GM23248 (cell line): ENCODE results near the gene PDZD7. TPM values are rescaled to one million over a fixed set of nuclear protein-coding genes. Genes with fewer than 3 reads are reported as not detected.
A peak's percentile ranks its signal among the peaks of the same experiment; 100 is the strongest.

ENCODE experiments used
- DNase-seq: peaks from one replicate; pipeline ENCODE4 v3.0.0-alpha.2; 2015
- H2AFZ ChIP-seq: fragments of 200-600 bp; sonication (generic); 2 replicates; pipeline ENCODE4 v1.6.1; 2016; ENCODE audit warnings: antibody characterized with exemption
- H3F3A ChIP-seq: fragments of 200-600 bp; sonication (generic); 2 replicates; pipeline ENCODE4 v1.6.1; 2016; ENCODE audit warnings: mild to moderate bottlenecking, antibody characterized with exemption, mixed run types; ENCODE audit not compliant: insufficient read depth
- H3K27ac ChIP-seq: fragments of 200-600 bp; sonication (generic); 2 replicates; pipeline ENCODE4 v1.5.1; 2016; ENCODE audit warnings: mild to moderate bottlenecking
- H3K27me3 ChIP-seq: fragments of 200-600 bp; sonication (generic); replicated peaks from 2 replicates; pipeline ENCODE4 v1.6.1; 2016; ENCODE audit warnings: mild to moderate bottlenecking; ENCODE audit not compliant: insufficient read depth
- H3K36me3 ChIP-seq: fragments of 200-600 bp; sonication (generic); 2 replicates; pipeline ENCODE4 v1.6.1; 2016; ENCODE audit warnings: low read depth, mild to moderate bottlenecking
- H3K4me1 ChIP-seq: fragments of 200-600 bp; sonication (generic); 2 replicates; pipeline ENCODE4 v1.6.1; 2016; ENCODE audit warnings: mild to moderate bottlenecking; ENCODE audit not compliant: insufficient read depth
- H3K4me2 ChIP-seq: fragments of 200-600 bp; sonication (generic); one replicate; pipeline ENCODE4 v1.6.1; 2016; ENCODE audit warnings: mild to moderate bottlenecking; ENCODE audit not compliant: unreplicated experiment
- H3K4me3 ChIP-seq: fragments of 200-600 bp; sonication (generic); 2 replicates; pipeline ENCODE4 v1.5.1; 2016; ENCODE audit warnings: mild to moderate bottlenecking
- H3K79me2 ChIP-seq: fragments of 200-600 bp; sonication (generic); 2 replicates; pipeline ENCODE4 v1.6.1; 2016; ENCODE audit warnings: mild to moderate bottlenecking; ENCODE audit not compliant: insufficient read depth
- H3K9ac ChIP-seq: fragments of 200-600 bp; sonication (generic); 2 replicates; pipeline ENCODE4 v1.6.1; 2016; ENCODE audit warnings: mild to moderate bottlenecking
- H3K9me2 ChIP-seq: fragments of 200-600 bp; sonication (generic); 2 replicates; pipeline ENCODE4 v1.6.1; 2016; ENCODE audit warnings: mixed run types, mild to moderate bottlenecking, moderate library complexity; ENCODE audit not compliant: insufficient read depth
- H3K9me3 ChIP-seq: fragments of 200-600 bp; sonication (generic); one replicate; pipeline ENCODE4 v1.6.1; 2017; ENCODE audit warnings: low read depth
- H4K20me1 ChIP-seq: fragments of 200-600 bp; sonication (generic); 2 replicates; pipeline ENCODE4 v1.6.0; 2016; ENCODE audit not compliant: insufficient read depth
- EZH2 ChIP-seq: fragments of 200-600 bp; sonication (generic); IDR thresholded peaks from 2 replicates; pipeline ENCODE4 v1.6.1; 2018; ENCODE audit warnings: antibody characterized with exemption, mild to moderate bottlenecking; ENCODE audit not compliant: insufficient read depth, poor library complexity, severe bottlenecking
- EZH2phosphoT487 ChIP-seq: fragments of 200-600 bp; sonication (generic); IDR thresholded peaks from 2 replicates; pipeline ENCODE4 v1.6.1; 2018; ENCODE audit warnings: antibody characterized with exemption, moderate library complexity, mild to moderate bottlenecking, low read depth; ENCODE audit not compliant: insufficient read depth
- WGBS, 2 experiments: methylation state at CpG; one replicate each; pipeline ENCODE4 v1.1.6; 2015 to 2017; ENCODE audit warnings: low lambda C conversion rate in 2 of 2, low coverage in 1 of 2; ENCODE audit errors: missing lambda C conversion rate in 2 of 2; 5-methylcytosine and 5-hydroxymethylcytosine counted together
- in situ Hi-C: fragments of 300-500 bp; cut with MboI; formaldehyde crosslinking; loops from 2 replicates; pipeline ENCODE4 v1.15.0; 2020
- polyA plus RNA-seq: library from polyadenylated mRNA; unstranded; fragments of >200 nt; fragmentation: Nextera tagmentation; extraction: Ambion mirVana; gene quantifications from 2 replicates; pipeline ENCODE4 v1.2.1, GENCODE V29; 2016
- total RNA-seq: library from RNA; depleted of rRNA; stranded (reverse); fragments of >200 nt; shearing (Covaris generic); gene quantifications from 2 replicates; pipeline ENCODE4 v1.2.3, GENCODE V29; 2014

PDZD7 gene
- total and polyA plus RNA-seq, 2 experiments from 2014 or later = 0.54 to 1.1 TPM

GRCh38 chr10:101063050-101063525 lies 32.2 kb upstream of the PDZD7 start:
- H3K9me3 ChIP-seq = no peaks in the 10 kb centered on the region
- peak overlapping the region; percentile 95 for H3K4me2 ChIP-seq
- no peak for TF ChIP-seq EZH2phosphoT487
- no peak for TF ChIP-seq EZH2
- no peaks in the 10 kb centered on the region for H3K9me2 ChIP-seq
- H3K9ac ChIP-seq = peak overlapping the region; percentile 93
- H3K36me3 ChIP-seq = no peaks in the 10 kb centered on the region
- no peaks in the 10 kb centered on the region for H4K20me1 ChIP-seq
- 20 to 21% methylated on average over 17 to 19 of the region's 19 CpGs for WGBS, 2 experiments
- H3K79me2 ChIP-seq = peaks cover 42% of the 10 kb centered on the region
- peak overlapping the region; percentile 97 for H3K4me3 ChIP-seq
- H3K4me1 ChIP-seq = peaks cover 24% of the 10 kb centered on the region
- no peak overlapping the region for H3K27ac ChIP-seq
- peak overlapping the region; percentile 96 for H2AFZ ChIP-seq
- H3K27me3 ChIP-seq = no peaks in the 10 kb centered on the region
- in situ Hi-C loops = no loop called here
- peaks cover 20% of the 10 kb centered on the region for H3F3A ChIP-seq
- peak; percentile 24 for DNase-seq

GRCh38 chr10:101062232-101063049 lies 31.5 kb upstream of the PDZD7 start:
- WGBS, 2 experiments = 1 to 2% methylated on average over 56 to 61 of the region's 63 CpGs
- H3K4me1 ChIP-seq = peaks cover 24% of the 10 kb centered on the region
- peak overlapping the region; percentile 97 for H3K4me3 ChIP-seq
- H3K4me2 ChIP-seq = peak overlapping the region; percentile 95
- in situ Hi-C loops = no loop called here
- no peaks in the 10 kb centered on the region for H3K9me2 ChIP-seq
- H2AFZ ChIP-seq = peak overlapping the region; percentile 96
- no peaks in the 10 kb centered on the region for H3K27me3 ChIP-seq
- H4K20me1 ChIP-seq = no peaks in the 10 kb centered on the region
- H3K9me3 ChIP-seq = no peaks in the 10 kb centered on the region
- peak; percentile 82 for DNase-seq
- peaks cover 48% of the 10 kb centered on the region for H3K79me2 ChIP-seq
- H3K9ac ChIP-seq = peak overlapping the region; percentile 93
- H3K27ac ChIP-seq = peak overlapping the region; percentile 95
- peaks cover 20% of the 10 kb centered on the region for H3F3A ChIP-seq
- H3K36me3 ChIP-seq = no peaks in the 10 kb centered on the region
- TF ChIP-seq EZH2phosphoT487 = no peak
- TF ChIP-seq EZH2 = no peak

GRCh38 chr10:101061624-101062231 lies 30.8 kb upstream of the PDZD7 start, which contains the start of gene KAZALD1:
KAZALD1 (plus strand) TSS chr10:101061989; CDS start chr10:101062593, 604 bp downstream.
- in situ Hi-C loops = no loop called here
- DNase-seq = peak; percentile 82
- peaks cover 24% of the 10 kb centered on the region for H3K4me1 ChIP-seq
- peaks cover 49% of the 10 kb centered on the region for H3K79me2 ChIP-seq
- peak within 1 kb of the TSS; percentile 96 for H2AFZ ChIP-seq
- 3% methylated on average over 31 of the region's 31 CpGs for WGBS, 2 experiments
- TF ChIP-seq EZH2phosphoT487 (no peak), EZH2 (no peak)
- peaks cover 20% of the 10 kb centered on the region for H3F3A ChIP-seq
- H3K9ac ChIP-seq = peak within 1 kb of the TSS; percentile 93
- H3K4me3 ChIP-seq = peak within 1 kb of the TSS; percentile 97
- peak within 1 kb of the TSS; percentile 95 for H3K4me2 ChIP-seq
- no peaks in the 10 kb centered on the region for H3K9me2 ChIP-seq
- no peaks in the 10 kb centered on the region for H4K20me1 ChIP-seq
- H3K9me3 ChIP-seq = no peaks in the 10 kb centered on the region
- H3K36me3 ChIP-seq = no peaks in the 10 kb centered on the region
- no peaks in the 10 kb centered on the region for H3K27me3 ChIP-seq
- H3K27ac ChIP-seq = peak within 1 kb of the TSS; percentile 95

GRCh38 chr10:101060951-101061623 lies 30.2 kb upstream of the PDZD7 start:
- H3K9me3 ChIP-seq = no peaks in the 10 kb centered on the region
- peak overlapping the region; percentile 96 for H2AFZ ChIP-seq
- in situ Hi-C loops = no loop called here
- peaks cover 24% of the 10 kb centered on the region for H3K4me1 ChIP-seq
- H3F3A ChIP-seq = peaks cover 20% of the 10 kb centered on the region
- no peaks in the 10 kb centered on the region for H3K9me2 ChIP-seq
- peak overlapping the region; percentile 97 for H3K4me3 ChIP-seq
- no peaks in the 10 kb centered on the region for H3K27me3 ChIP-seq
- no peaks in the 10 kb centered on the region for H4K20me1 ChIP-seq
- no peak for TF ChIP-seq EZH2phosphoT487
- DNase-seq = peak; percentile 94
- peak overlapping the region; percentile 95 for H3K4me2 ChIP-seq
- peak overlapping the region; percentile 95 for H3K27ac ChIP-seq
- WGBS, 2 experiments = 1% methylated on average over 54 to 56 of the region's 67 CpGs
- H3K36me3 ChIP-seq = no peaks in the 10 kb centered on the region
- H3K79me2 ChIP-seq = peaks cover 53% of the 10 kb centered on the region
- peak overlapping the region; percentile 93 for H3K9ac ChIP-seq
